GM13977 (cell line): ENCODE measurements around the gene TMEM219.
"Not testable (repeated sequence)": the region's sequence is repeated elsewhere in the genome, so short reads cannot be mapped to it uniquely, and the experiment has no call there.

Experiments
- DNase-seq: peaks from one replicate; pipeline ENCODE4 v3.0.0; 2012; ENCODE audit warnings: low spot score
- CTCF ChIP-seq: IDR thresholded peaks from 2 replicates; pipeline ENCODE4 v1.5.1; 2012; ENCODE audit warnings: mild to moderate bottlenecking, control low read depth; ENCODE audit not compliant: insufficient read depth; ENCODE audit errors: extremely low read depth, missing control alignments
- in situ Hi-C: fragments of 300-500 bp; cut with MboI; formaldehyde crosslinking; loops from one replicate; pipeline ENCODE4 v1.12.0; 2022; ENCODE audit warnings: low sequenced_read_pairs, low pct_unique_long_range_greater_than_20kb, mixed read lengths, inconsistent platforms; ENCODE audit not compliant: unreplicated experiment

The TMEM219 gene

GRCh38 chr16:29951625-29952365, 10.1 kb upstream of the TMEM219 start:
- in situ Hi-C loops = no loop called here
- DNase-seq = no peak
- no peak for TF ChIP-seq CTCF

- in situ Hi-C loops = no loop called here
- DNase-seq = no peak
- TF ChIP-seq CTCF = no peak
Measured at GRCh38 chr16:29958756-29959155, 3.1 kb upstream of the TMEM219 start.

GRCh38 chr16:29959293-29959692, 2.6 kb upstream of the TMEM219 start:
- DNase-seq = no peak
- TF ChIP-seq CTCF = no peak

GRCh38 chr16:29959821-29960220, 2.1 kb upstream of the TMEM219 start:
- DNase-seq, in situ Hi-C loops: not testable (repeated sequence)

More at GRCh38 chr16:29959293-29959692, 2.6 kb upstream of the TMEM219 start:
- in situ Hi-C loops = no loop called here

GRCh38 chr16:29961127-29961478, 776 bp upstream of the TMEM219 start:
- no peak for TF ChIP-seq CTCF
- in situ Hi-C loops = no loop called here
- no peak for DNase-seq

- DNase-seq = no peak
- in situ Hi-C loops = no loop called here
Measured at GRCh38 chr16:29962344-29962994, 590 bp downstream of the TMEM219 start.

More at GRCh38 chr16:29962344-29962994, 590 bp downstream of the TMEM219 start:
- TF ChIP-seq CTCF = no peak
